GM18873 (cell line): ENCODE data around the gene CFAP299.
"Not testable (repeated sequence)": the region's sequence is repeated elsewhere in the genome, so short reads cannot be mapped to it uniquely, and the experiment has no call there.

ENCODE experiments used
- ATAC-seq: cut with Tn5 transposase; IDR thresholded peaks from one replicate; pipeline ENCODE4 v1.9.1; 2021; ENCODE audit warnings: mild to moderate bottlenecking, moderate library complexity, moderate number of reproducible peaks; ENCODE audit not compliant: unreplicated experiment, low FRiP score

The CFAP299 gene

GRCh38 chr4:80578001-80578400 lies 242.5 kb downstream of the CFAP299 start:
- no peak for ATAC-seq

- no peak for ATAC-seq
These were observed 250.0 kb downstream of the CFAP299 start for GRCh38 chr4:80585542-80585941.

GRCh38 chr4:80586716-80587115 lies 251.2 kb downstream of the CFAP299 start:
- ATAC-seq: no peak

- ATAC-seq: no peak
These were observed 252.4 kb downstream of the CFAP299 start for GRCh38 chr4:80587871-80588385.

- no peak for ATAC-seq
These were observed 257.4 kb downstream of the CFAP299 start for GRCh38 chr4:80592950-80593349.

DNA sequence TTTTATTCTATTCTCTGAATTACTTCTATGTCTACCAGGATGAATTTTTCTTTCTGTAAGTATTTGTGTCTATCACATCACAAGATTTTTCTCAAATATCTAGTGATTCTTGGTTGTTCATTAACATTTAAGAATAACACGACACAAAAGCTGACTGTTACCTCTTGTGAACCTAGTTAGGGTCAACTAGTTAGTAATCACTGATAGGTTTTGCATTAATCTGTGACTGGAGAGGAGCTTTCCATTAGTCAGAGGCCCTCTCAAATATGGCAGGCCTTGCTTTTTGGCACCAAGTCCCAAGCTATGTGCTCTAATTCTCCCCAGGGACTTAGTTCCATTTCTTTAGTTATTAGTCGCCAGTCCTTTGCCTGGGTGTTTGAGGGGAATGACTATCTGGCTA lies 259.2 kb downstream of the CFAP299 start:
- no peak for ATAC-seq

- ATAC-seq: no peak
These were observed 272.9 kb downstream of the CFAP299 start for GRCh38 chr4:80608281-80608980.

GRCh38 chr4:80610199-80610598 lies 274.7 kb downstream of the CFAP299 start:
- no peak for ATAC-seq

DNA sequence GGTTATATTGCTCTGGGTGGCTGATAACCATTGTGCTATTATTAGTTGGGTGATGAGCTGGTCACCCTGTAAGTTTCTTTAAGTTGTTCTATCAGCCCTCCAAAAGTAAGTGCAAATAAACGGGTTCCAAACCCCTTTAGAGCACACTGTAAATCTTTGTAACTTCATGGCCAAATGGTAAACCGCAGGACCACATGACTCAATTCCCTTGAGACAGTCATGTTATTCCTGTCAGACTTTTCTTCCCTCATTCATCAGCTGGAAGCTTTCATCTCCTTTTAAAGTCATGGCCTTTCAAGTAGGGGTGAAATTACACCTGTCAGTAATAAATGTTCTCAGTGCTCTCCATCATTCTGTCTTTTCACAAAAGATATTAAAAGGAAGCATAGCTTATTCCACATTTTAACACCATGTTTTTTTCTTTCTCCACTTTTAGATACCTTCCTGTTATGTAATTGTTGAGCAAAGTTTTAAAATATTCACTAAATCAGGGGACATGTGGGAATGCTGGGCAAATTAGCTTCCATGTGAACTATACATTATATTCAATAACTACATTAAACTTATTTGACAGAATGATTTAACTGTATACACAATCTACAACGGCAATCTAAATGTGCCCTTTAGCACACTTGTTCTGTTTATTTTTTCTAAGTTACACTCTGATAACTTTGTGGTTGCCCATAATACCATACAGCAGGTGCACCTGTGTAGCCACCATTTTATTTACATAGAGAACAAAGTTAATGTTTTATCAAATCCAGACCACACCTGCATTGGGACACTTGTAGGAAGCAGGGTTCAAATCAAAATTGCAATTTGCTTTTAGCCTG lies 275.5 kb downstream of the CFAP299 start:
- peak; percentile 90 for ATAC-seq

DNA sequence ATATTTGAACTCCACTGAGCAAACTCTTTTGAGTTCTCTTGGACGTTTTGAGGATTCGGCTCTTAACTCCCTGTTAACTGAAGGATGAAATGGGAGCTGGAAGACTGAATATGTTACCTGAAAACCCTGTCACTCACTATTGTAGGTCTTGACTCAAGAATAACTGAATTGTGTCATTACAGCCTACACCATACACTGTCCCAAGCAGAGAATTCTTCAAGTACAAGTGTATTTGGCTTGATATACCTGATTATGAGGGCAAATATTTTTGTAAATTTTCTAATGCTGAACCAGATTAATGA lies 276.1 kb downstream of the CFAP299 start:
- ATAC-seq: peak; percentile 16

- no peak for ATAC-seq
These were observed 277.9 kb downstream of the CFAP299 start for GRCh38 chr4:80613470-80613869.

DNA sequence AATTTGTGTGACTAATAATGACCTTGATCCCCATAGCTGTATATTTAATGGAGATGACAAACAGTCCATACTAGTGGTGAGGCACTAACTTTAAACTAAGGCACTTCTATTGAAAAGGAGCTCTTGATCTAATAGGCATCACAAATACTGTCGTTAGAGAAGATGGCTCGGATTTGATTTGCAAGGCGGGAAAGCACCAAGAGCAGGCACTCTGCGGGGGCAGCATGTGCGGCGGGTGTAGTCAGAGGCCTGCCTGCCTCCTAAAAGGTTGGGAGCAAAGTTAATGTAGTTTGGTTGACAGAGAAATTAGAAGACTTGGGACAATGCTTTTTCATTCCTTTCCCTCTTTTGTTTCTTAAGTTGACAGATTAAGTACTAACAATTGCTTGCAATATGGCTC lies 278.8 kb downstream of the CFAP299 start:
- ATAC-seq: no peak

DNA sequence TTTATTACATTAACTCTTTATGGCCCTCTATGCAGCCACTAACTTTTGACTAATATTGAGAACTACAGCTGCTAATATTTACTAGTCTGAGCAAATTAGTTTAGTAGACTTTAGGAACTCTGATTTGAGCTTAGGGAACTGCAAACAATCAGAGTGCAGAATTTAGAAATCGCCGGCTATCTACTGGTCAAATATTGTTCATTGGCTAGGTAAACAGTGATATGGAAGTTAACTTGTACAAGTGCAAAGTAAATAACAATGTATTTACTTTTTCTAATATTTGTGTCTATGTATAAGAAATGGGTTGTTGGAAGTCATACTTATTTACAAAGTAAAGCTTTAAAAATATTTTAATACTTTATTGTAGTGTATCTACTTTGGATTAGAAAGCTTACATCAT lies 279.6 kb downstream of the CFAP299 start:
- no peak for ATAC-seq

DNA sequence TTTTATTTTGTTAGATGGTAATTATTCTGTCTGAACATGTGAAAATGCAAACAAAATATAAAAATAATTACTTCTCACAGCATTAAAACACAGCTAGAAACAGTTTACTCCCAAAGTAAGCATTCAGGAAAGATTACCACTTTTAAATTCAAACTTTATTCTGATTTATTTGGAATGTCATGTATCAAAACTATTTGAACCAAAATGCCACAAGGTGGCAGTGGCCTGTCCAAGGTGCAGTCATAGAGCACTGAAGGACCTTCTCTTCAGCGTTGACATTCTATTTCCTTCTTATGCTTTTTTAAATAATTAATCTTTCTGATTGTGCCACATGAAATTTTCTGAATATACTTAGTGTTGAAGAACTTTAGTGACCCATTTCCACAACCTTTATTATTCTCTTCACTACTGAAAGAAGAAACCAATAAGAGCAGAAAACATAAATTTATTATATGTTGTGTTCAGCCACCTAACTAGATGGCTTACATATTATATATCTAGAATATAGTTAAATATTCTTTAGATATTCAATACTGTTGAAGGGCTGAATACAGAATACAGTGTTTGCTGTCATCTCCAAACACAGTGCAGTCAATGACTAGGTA lies 283.6 kb downstream of the CFAP299 start:
- ATAC-seq: no peak

GRCh38 chr4:80631861-80632260 lies 296.3 kb downstream of the CFAP299 start:
- ATAC-seq: no peak

DNA sequence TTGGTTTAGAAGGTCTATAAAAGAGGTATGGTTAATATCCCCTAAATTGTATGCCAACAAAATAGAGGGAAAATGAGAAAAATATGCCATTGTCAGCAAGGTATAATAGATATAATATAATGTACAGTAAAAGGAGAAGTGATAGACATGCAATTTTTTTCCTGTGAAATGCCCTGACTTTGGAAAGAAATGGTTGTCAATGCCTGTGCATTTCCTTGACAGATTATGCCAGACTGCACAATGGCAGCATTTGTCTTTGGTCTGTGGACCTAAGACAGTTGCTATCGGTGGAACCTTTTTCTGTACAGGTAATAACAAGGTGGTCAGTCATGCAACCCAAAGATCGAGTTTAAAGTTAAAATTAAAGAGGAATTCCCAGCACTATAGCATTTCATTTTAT lies 301.7 kb downstream of the CFAP299 start:
- no peak for ATAC-seq

DNA sequence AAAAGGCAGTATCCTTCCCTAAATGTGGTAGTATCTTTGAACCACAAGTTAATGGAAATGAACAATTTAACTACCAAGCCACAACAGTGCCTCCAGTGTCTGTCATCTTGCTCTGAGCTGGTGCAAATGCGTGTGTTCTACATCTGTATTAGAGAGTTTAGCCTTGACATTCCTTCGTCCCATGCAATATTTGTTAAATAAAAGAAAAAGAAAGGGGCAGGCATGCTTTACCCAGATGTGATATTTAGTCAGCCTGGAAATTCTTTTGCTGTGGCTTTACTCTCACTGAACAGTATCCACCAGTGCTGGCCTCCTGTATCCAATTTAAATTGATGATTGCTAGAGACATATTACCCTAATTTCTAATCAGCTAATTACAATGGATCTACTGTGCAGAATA lies 310.5 kb downstream of the CFAP299 start:
- ATAC-seq: no peak

- no peak for ATAC-seq
These were observed 320.1 kb downstream of the CFAP299 start for GRCh38 chr4:80655662-80656061.

- not testable (repeated sequence) for ATAC-seq
These were observed 334.6 kb downstream of the CFAP299 start for GRCh38 chr4:80670118-80670517.

- ATAC-seq: no peak
These were observed 342.9 kb downstream of the CFAP299 start for GRCh38 chr4:80678413-80678812.

DNA sequence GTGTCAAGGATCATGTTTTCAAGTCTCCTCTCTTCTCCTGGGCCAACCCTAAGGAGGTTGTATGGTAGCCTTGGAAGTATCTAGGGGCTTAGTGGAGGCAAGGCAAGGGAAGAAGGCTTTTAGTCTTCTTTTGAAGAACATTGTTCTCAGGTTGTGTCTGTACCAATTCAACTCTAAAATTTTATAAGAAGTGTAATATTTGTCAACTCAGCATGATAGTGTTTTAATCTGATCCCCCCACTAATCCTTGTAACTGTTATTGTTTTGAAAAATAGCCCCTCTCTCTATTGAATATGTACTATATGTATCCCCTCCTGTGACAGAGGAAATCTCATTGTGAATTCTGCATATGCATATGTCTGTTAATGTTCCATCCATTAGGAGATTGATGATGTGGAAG lies 345.4 kb downstream of the CFAP299 start:
- ATAC-seq: no peak
